Activated T-cell treated with anti-CD3 and anti-CD28 coated beads, Interleukin-2, amount 50 U/mL, for 72 hours (primary cell): ENCODE measurements around the gene GPATCH11. TPM values are rescaled to one million over a fixed set of nuclear protein-coding genes. Genes with fewer than 3 reads are reported as not detected.

Source experiments
- ATAC-seq, 2 donors: fragments of 150-1000 bp; cut with Tn5 transposase; replicated peaks in 1 of 2; 2 replicates each; pipeline ENCODE4 v1.10.0; 2021; ENCODE audit warnings: moderate library complexity in 2 of 2, mild to moderate bottlenecking in 1 of 2
- DNase-seq, 2 donors: peaks; one replicate each; pipeline ENCODE4 v3.0.0; 2021 to 2022; ENCODE audit warnings: mixed read lengths in 1 of 2
- H3K27ac Mint-ChIP-seq: one replicate; pipeline ENCODE4 v1.8.0; 2022; ENCODE audit warnings: mild to moderate bottlenecking, moderate library complexity, mixed read lengths
- H3K27me3 Mint-ChIP-seq: one replicate; pipeline ENCODE4 v1.8.0; 2022; ENCODE audit warnings: low read depth, mixed read lengths
- H3K36me3 Mint-ChIP-seq, 2 donors: one replicate each; pipeline ENCODE4 v1.8.0; 2022; ENCODE audit warnings: mixed read lengths in 2 of 2, mild to moderate bottlenecking in 1 of 2; ENCODE audit not compliant: insufficient read depth in 2 of 2
- H3K4me1 Mint-ChIP-seq: one replicate; pipeline ENCODE4 v1.8.0; 2022; ENCODE audit warnings: low read depth, mixed read lengths
- H3K4me3 Mint-ChIP-seq, 2 donors: one replicate each; pipeline ENCODE4 v1.8.0; 2022; ENCODE audit warnings: mild to moderate bottlenecking in 2 of 2, mixed read lengths in 2 of 2, moderate library complexity in 2 of 2
- H3K9me3 Mint-ChIP-seq, 2 donors: one replicate each; pipeline ENCODE4 v1.8.0; 2022; ENCODE audit warnings: mixed read lengths in 2 of 2
- total RNA-seq, 2 donors: library from RNA; stranded (reverse); gene quantifications; one replicate each; pipeline ENCODE4 v1.2.3, GENCODE V29; 2022

GPATCH11 gene
- total RNA-seq, 2 donors from 2014 or later: 12.3 to 12.4 TPM

DNA sequence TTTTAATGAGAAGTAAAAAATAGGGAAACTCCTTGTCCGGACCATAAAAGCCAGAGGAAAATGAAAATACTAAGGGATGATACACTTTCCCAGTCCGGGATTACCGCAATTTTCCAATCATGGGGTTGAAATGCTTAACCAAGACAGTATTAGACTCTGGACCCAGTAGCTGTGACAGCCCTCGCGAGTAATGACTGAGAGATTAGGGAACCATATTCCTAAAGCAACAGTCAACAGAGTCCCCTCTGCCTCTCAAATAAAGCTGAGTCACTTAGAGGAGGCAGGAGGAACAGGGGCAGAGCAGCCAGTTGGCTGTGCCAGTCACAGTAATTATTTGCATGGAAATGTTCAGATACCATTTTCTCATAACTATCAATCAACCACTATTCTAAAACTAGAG is 34.8 kb downstream of the GPATCH11 start:
- no peaks in the 10 kb centered on the region for H3K27me3 Mint-ChIP-seq
- no peak overlapping the region for H3K27ac Mint-ChIP-seq
- no peaks in the 10 kb centered on the region for H3K4me1 Mint-ChIP-seq
- ATAC-seq (no peak), DNase-seq (no peak)
- peaks cover 0 to 4% of the 10 kb centered on the region in 2 donors for H3K36me3 Mint-ChIP-seq
- no peaks in the 10 kb centered on the region for H3K9me3 Mint-ChIP-seq
- no peak overlapping the region for H3K4me3 Mint-ChIP-seq

DNA sequence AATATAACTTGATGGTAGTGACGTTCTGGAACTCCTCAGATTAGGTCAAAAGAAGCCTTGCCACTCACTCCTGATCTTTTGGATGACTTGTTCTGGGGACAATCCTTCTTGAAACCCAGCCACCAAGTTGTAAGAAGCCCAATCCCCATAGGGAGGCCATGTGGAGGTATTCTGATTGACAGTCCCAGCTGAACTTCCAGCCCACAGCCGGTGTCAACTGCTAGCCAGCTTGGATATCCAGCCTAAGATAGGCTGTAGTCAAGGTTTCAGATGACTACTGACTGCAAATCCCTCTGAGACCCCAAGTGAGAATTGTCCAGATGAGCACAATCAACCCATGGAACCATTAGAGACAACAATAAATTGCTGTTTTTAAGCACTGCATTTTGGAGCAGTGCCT is 41.1 kb downstream of the GPATCH11 start:
- Mint-ChIP-seq H3K9me3 (peaks cover 0 to 3% of the 10 kb centered on the region in 2 donors), H3K4me3 (no peak overlapping the region), H3K36me3 (peaks cover 9 to 18% of the 10 kb centered on the region in 2 donors), H3K27ac (peak overlapping the region; percentile 27), H3K27me3 (no peaks in the 10 kb centered on the region), H3K4me1 (no peaks in the 10 kb centered on the region)
- ATAC-seq (no peak), DNase-seq (no peak)

DNA sequence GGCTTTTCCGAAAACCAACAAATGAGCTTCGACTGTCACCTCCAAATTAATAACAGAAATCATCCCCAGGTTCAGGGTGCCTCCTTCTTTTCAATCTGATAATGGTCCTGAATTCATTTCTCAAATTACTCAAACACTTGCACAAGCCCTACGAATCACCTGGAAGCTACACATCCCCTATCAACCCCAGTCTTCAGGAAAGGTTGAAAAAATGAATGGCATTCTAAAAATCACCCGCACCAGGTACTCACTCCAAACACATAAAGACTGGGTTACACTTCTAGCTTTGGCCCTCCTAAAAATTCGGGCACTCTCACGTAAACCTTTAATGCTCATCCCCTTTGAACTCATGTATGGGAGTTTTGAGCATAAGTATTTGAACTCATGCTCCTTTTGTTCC is 48.6 kb downstream of the GPATCH11 start:
- Mint-ChIP-seq H3K4me3 (no peak overlapping the region), H3K27me3 (no peaks in the 10 kb centered on the region), H3K9me3 (peaks cover 0 to 3% of the 10 kb centered on the region in 2 donors), H3K4me1 (no peaks in the 10 kb centered on the region), H3K36me3 (peaks cover 20 to 38% of the 10 kb centered on the region in 2 donors), H3K27ac (no peak overlapping the region)
- no peak for ATAC-seq
- DNase-seq: no peak

DNA sequence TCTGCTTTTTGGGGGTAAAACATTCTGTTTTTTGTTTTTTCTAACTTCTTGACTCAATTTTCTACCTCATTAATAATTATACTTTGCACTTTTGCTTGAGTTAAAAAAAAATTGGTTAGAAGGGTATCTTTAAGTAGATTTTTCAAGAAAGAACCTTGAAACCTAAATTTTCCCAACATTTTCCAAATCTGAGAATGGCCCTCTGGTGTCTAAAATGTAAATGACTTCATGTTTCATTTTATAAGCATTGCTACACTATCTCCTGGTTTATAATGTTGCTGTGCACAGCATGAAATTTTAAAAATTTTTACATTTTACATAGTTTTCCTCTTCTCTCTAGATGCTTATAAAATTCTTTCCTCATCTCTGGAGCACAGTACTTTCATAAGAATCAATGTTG is 58.2 kb downstream of the GPATCH11 start:
- H3K9me3 Mint-ChIP-seq: no peaks in the 10 kb centered on the region
- ATAC-seq (no peak), DNase-seq (no peak)
- H3K36me3 Mint-ChIP-seq: peaks cover 5 to 7% of the 10 kb centered on the region in 2 donors
- H3K4me3 Mint-ChIP-seq: no peak overlapping the region
- H3K27me3 Mint-ChIP-seq: no peaks in the 10 kb centered on the region
- H3K4me1 Mint-ChIP-seq: no peaks in the 10 kb centered on the region
- H3K27ac Mint-ChIP-seq: no peak overlapping the region

- H3K27ac Mint-ChIP-seq: no peak overlapping the region
- peaks cover 6 to 13% of the 10 kb centered on the region in 2 donors for H3K36me3 Mint-ChIP-seq
Observed at GRCh38 chr2:37143974-37144373, 59.7 kb downstream of the GPATCH11 start.

GRCh38 chr2:37146062-37146461 is 61.7 kb downstream of the GPATCH11 start:
- no peak for ATAC-seq
- no peaks in the 10 kb centered on the region for H3K9me3 Mint-ChIP-seq
- no peak overlapping the region for H3K27ac Mint-ChIP-seq
- H3K4me3 Mint-ChIP-seq: no peak overlapping the region
- H3K4me1 Mint-ChIP-seq: peaks cover 6% of the 10 kb centered on the region
- H3K36me3 Mint-ChIP-seq: peaks cover 6 to 10% of the 10 kb centered on the region in 2 donors
- no peaks in the 10 kb centered on the region for H3K27me3 Mint-ChIP-seq
- no peak for DNase-seq

More at GRCh38 chr2:37143974-37144373, 59.7 kb downstream of the GPATCH11 start:
- no peaks in the 10 kb centered on the region for H3K4me1 Mint-ChIP-seq
- H3K9me3 Mint-ChIP-seq: no peaks in the 10 kb centered on the region
- DNase-seq: no peak
- ATAC-seq: no peak
- H3K4me3 Mint-ChIP-seq: no peak overlapping the region
- no peaks in the 10 kb centered on the region for H3K27me3 Mint-ChIP-seq

DNA sequence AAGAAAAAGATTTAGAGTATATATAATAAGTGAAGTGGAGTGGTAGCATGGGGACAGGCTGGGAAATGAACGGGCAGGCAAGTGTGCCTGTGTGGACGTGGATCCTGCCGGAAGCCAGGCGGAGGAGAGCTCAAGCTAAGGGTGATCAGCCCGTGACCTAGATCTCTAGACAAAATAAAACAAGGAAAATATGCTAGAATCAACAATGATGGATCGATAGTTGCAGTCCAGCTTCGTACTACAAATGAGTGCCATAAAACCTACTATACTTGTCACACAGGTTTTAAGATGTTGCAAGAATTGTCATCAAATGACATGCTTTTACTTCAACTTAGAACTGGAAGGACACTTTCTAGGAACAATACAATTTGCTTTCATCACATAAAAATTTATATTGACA is 64.0 kb downstream of the GPATCH11 start:
- H3K9me3 Mint-ChIP-seq: no peaks in the 10 kb centered on the region
- peaks cover 10% of the 10 kb centered on the region for H3K4me1 Mint-ChIP-seq
- no peak overlapping the region for H3K27ac Mint-ChIP-seq
- H3K27me3 Mint-ChIP-seq: no peaks in the 10 kb centered on the region
- peaks cover 10 to 12% of the 10 kb centered on the region in 2 donors for H3K36me3 Mint-ChIP-seq
- DNase-seq (no peak), ATAC-seq (no peak)
- H3K4me3 Mint-ChIP-seq: no peak overlapping the region

Other genes starting within 250 kb of the GPATCH11 start
- 10 to 100 TPM; 34.1 to 41.7 TPM for gene STRN, start 118.0 kb upstream of the GPATCH11 start, total RNA-seq
- gene HEATR5B, start 146 bp upstream of the GPATCH11 start, total RNA-seq: 10 to 100 TPM; 12.4 to 14.8 TPM
- 10 to 100 TPM; 30.1 to 42.9 TPM for gene EIF2AK2, start 72.5 kb downstream of the GPATCH11 start, total RNA-seq
- gene SULT6B1, start 104.2 kb downstream of the GPATCH11 start, total RNA-seq: not detected
- gene CEBPZOS, start 112.0 kb downstream of the GPATCH11 start, total RNA-seq: 10 to 100 TPM; 34.0 to 39.7 TPM
- gene CEBPZ, start 147.1 kb downstream of the GPATCH11 start, total RNA-seq: 10 to 100 TPM; 52.6 to 67.7 TPM
- 10 to 100 TPM; 30.6 to 33.4 TPM for gene NDUFAF7, start 147.1 kb downstream of the GPATCH11 start, total RNA-seq
- gene PRKD3, start 240.3 kb downstream of the GPATCH11 start, total RNA-seq: 10 to 100 TPM; 20.2 to 28.5 TPM